ENCODE measurements around the gene MYO3B.

The MYO3B gene

DNA sequence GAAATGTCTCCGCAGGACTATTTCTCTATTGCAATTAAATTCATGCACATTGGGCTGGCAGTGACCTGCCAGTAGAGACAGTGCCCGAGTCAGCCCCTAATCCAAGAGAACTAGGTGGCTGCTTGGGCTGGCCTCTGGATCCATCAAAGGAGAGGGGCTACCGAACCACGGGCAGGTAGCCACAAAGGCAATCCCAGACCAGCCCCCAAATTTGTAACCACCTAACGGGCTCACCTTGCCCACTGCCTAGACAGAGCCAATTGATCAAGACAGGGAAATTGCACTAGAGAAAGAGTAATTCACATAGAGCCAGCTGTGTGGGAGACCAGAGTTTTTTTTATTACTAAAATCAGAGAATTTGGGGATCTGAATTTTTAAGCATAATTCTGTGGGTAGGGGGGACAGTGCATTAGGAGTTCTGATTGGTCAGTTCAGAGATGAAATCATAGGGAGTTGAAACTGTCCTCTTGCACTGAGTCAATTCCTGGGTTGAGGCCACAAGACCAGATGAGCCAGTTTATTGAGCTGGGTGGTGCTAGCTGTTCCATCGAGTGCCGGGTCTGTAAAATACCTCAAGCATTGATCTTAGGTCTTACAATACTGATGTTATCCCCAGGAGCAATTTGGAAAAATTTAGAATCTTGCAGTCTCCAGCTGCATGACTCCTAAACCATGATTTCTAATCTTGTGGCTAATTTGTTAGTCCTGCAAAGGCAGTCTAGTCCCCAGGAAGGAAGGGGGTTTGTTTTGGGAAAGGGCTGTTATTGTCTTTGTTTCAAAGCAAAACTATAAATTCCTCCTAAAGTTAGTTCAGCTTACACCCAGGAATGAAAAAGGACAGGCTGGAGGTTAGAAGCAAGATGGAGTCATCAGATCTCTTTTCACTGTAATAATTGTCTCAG is 276.8 kb downstream of the MYO3B start:
- in situ Hi-C loops (cut with MboI; ENCODE audit: low pct_unique_long_range_greater_than_20kb, low sequenced_read_pairs, unreplicated experiment) = no loop called here
- no peak for DNase-seq (ENCODE audit: low spot score)
- TF ChIP-seq CTCF (IDR thresholded peaks at IDR 0.05; ENCODE audit: extremely low read depth, insufficient read depth, missing control alignments) = no peak

DNA sequence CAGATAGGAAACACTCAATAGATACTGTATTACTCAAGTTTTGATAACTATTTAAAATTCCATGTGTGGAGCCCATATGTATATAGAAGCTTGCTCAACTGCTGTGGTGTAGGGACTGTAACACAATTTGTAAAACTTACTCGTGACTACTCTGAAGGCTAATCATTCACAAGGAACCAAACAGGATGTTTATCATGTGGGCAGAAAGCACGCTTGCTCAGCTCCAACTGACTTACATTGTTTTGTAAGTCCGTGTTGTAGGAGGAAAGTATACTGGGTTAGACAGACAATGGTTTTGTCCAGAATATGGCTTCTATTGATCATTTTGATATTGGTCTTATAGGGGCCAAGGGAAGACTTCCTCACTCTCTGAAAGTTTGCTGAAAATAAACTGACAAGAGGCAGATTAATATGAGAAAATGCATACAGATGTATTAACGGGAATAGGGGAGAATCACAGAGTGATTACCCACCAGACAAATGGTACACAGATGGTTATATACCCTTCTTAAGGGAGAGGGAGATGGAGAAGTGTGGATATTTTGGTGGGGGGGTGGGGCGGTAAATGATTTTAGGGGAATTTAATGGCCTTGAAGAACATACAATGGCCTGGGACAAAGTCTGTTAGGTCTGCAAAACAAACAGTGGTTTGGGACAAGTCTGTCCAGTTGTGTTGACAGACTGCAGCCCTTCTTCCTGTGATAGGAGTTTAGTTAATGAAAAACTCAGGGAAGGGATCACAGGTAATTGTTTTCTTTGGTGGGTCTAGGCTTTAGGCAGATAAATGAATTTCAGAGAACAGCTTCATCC is 277.9 kb downstream of the MYO3B start:
- in situ Hi-C loops (cut with MboI; ENCODE audit: low pct_unique_long_range_greater_than_20kb, low sequenced_read_pairs, unreplicated experiment) = no loop called here
- no peak for DNase-seq (ENCODE audit: low spot score)
- TF ChIP-seq CTCF (IDR thresholded peaks at IDR 0.05; ENCODE audit: extremely low read depth, insufficient read depth, missing control alignments) = no peak

GRCh38 chr2:170456914-170457313 is 279.0 kb downstream of the MYO3B start:
- DNase-seq (ENCODE audit: low spot score) = no peak
- in situ Hi-C loops (cut with MboI; ENCODE audit: low pct_unique_long_range_greater_than_20kb, low sequenced_read_pairs, unreplicated experiment) = no loop called here
- no peak for TF ChIP-seq CTCF (IDR thresholded peaks at IDR 0.05; ENCODE audit: extremely low read depth, insufficient read depth, missing control alignments)

DNA sequence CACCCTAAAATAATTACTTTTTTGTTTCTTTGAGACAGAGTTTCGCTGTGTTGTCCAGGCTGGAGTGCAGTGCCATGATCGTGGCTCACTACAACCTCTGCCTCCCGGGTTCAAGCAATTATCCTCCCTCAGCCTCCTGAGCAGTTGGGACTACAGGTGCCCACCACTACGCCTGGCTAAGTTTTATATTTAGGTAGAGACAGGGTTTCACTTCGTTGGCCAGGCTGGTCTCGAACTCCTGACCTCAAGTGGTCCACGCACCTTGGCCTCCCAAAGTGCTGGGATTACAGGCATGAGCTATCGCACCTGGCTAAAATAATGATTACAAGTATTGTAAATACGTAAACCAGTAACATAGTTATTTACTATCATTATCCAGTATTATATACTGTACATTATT is 279.8 kb downstream of the MYO3B start:
- in situ Hi-C loops (cut with MboI; ENCODE audit: low pct_unique_long_range_greater_than_20kb, low sequenced_read_pairs, unreplicated experiment) = no loop called here
- no peak for DNase-seq (ENCODE audit: low spot score)
- TF ChIP-seq CTCF (IDR thresholded peaks at IDR 0.05; ENCODE audit: extremely low read depth, insufficient read depth, missing control alignments) = no peak

GRCh38 chr2:170461889-170462288 is 283.9 kb downstream of the MYO3B start:
- DNase-seq (ENCODE audit: low spot score) = no peak
- peak; percentile 8 for TF ChIP-seq CTCF (IDR thresholded peaks at IDR 0.05; ENCODE audit: extremely low read depth, insufficient read depth, missing control alignments)
- in situ Hi-C loops (cut with MboI; ENCODE audit: low pct_unique_long_range_greater_than_20kb, low sequenced_read_pairs, unreplicated experiment) = no loop called here

DNA sequence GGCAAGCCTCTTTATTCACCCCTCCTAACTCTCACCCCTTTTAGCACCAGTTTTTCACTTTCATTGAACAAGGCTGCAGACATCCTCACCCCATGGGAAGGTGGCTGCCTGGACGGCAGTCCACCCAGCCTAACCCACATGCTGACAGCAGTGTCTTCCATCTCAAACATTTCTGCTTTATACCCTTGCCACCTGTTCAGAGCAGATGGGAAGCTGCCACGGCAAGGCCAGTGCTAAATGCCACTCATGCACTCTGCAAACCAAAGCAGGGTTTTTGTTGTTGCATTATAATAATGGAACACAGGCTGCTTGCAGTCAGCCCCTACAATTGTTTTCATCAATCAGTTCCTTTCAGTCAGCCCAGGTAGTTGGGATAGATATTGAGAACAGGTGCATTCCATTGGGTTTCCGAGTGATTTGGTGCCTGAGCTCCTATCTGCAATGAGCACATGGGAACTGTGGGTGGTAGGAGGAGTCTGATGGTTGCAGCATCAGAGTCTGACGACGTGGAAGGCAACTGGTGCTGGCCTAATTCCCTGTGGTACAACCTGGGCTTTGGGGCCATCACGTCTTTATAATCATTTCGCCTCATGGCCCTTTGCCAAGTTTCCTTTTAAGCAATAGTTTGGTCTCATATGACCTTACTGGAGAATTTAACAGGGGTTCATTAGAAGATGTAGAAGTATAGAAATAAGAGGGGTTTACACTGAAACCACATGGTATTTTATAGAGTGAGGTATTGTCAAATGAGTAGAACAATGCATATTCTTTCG is 284.7 kb downstream of the MYO3B start:
- in situ Hi-C loops (cut with MboI; ENCODE audit: low pct_unique_long_range_greater_than_20kb, low sequenced_read_pairs, unreplicated experiment) = no loop called here

More for the DNA sequence above, 284.7 kb downstream of the MYO3B start:
- TF ChIP-seq CTCF (IDR thresholded peaks at IDR 0.05; ENCODE audit: extremely low read depth, insufficient read depth, missing control alignments) = no peak
- DNase-seq (ENCODE audit: low spot score) = no peak
